DMS79 treated with DMSO at 0.1 percent for 48 hours (cell line): Measurements from ENCODE around the gene VPS37B.
A peak's percentile ranks its signal among the peaks of the same experiment; 100 is the strongest.

ENCODE experiments used
- DNase-seq: peaks from one replicate; lab custom pipeline; 2025; lab: John Stamatoyannopoulos, UW

VPS37B gene

GRCh38 chr12:122866379-122866778 lies 29.5 kb downstream of the VPS37B start:
- no peak for DNase-seq

- DNase-seq = no peak
Measured at GRCh38 chr12:122865268-122866231, 30.4 kb downstream of the VPS37B start.

GRCh38 chr12:122864894-122865253 lies 31.1 kb downstream of the VPS37B start:
- DNase-seq = no peak

- peak; percentile 63 for DNase-seq
Measured at GRCh38 chr12:122862872-122863701, 32.8 kb downstream of the VPS37B start.

GRCh38 chr12:122862110-122862634 lies 33.8 kb downstream of the VPS37B start:
- DNase-seq = no peak

GRCh38 chr12:122861587-122861970 lies 34.3 kb downstream of the VPS37B start:
- DNase-seq = no peak

GRCh38 chr12:122860854-122861586 lies 34.9 kb downstream of the VPS37B start:
- DNase-seq = no peak

- peak; percentile 57 for DNase-seq
Measured at GRCh38 chr12:122860040-122860853, 35.7 kb downstream of the VPS37B start.

- no peak for DNase-seq
Measured at GRCh38 chr12:122859303-122860039, 36.5 kb downstream of the VPS37B start.

- no peak for DNase-seq
Measured at GRCh38 chr12:122858591-122859302, 37.2 kb downstream of the VPS37B start.

GRCh38 chr12:122858171-122858570 lies 37.8 kb downstream of the VPS37B start:
- no peak for DNase-seq

GRCh38 chr12:122856999-122857671 lies 38.8 kb downstream of the VPS37B start:
- no peak for DNase-seq

GRCh38 chr12:122855928-122856831 lies 39.7 kb downstream of the VPS37B start:
- DNase-seq = peak; percentile 69

GRCh38 chr12:122855071-122855829 lies 40.7 kb downstream of the VPS37B start:
- no peak for DNase-seq

GRCh38 chr12:122854554-122854953 lies 41.4 kb downstream of the VPS37B start:
- DNase-seq = no peak

- DNase-seq = no peak
Measured at GRCh38 chr12:122853582-122854245, 42.2 kb downstream of the VPS37B start.
